Measurements from ENCODE around the gene ZNF787. TPM values are rescaled to one million over a fixed set of nuclear protein-coding genes. Genes with fewer than 3 reads are reported as not detected.
A peak's percentile ranks its signal among the peaks of the same experiment; 100 is the strongest.

ZNF787 gene
- total RNA-seq, 1 experiment from 2014 or later, result 15.5 TPM

GRCh38 chr19:56087647-56088496 is 33.2 kb downstream of the ZNF787 start:
- DNase-seq (ENCODE audit: low read depth), result no peak

GRCh38 chr19:56086671-56087430 is 34.2 kb downstream of the ZNF787 start:
- no peak for DNase-seq (ENCODE audit: low read depth)

- no peak for DNase-seq (ENCODE audit: low read depth)
Observed at GRCh38 chr19:56085571-56086275, 35.4 kb downstream of the ZNF787 start.

- no peak for DNase-seq (ENCODE audit: low read depth)
Observed at GRCh38 chr19:56084835-56085536, 36.1 kb downstream of the ZNF787 start.

- DNase-seq (ENCODE audit: low read depth), result no peak
Observed at GRCh38 chr19:56083668-56084067, 37.4 kb downstream of the ZNF787 start.

GRCh38 chr19:56080669-56081401 is 40.3 kb downstream of the ZNF787 start:
- peak; percentile 58 for DNase-seq (ENCODE audit: low read depth)

- no peak for DNase-seq (ENCODE audit: low read depth)
Observed at GRCh38 chr19:56079609-56080008, 41.5 kb downstream of the ZNF787 start.

GRCh38 chr19:56076498-56076897 is 44.6 kb downstream of the ZNF787 start:
- peak; percentile 54 for DNase-seq (ENCODE audit: low read depth)

GRCh38 chr19:56071151-56071550 is 49.9 kb downstream of the ZNF787 start:
- no peak for DNase-seq (ENCODE audit: low read depth)

GRCh38 chr19:56069642-56070041 is 51.5 kb downstream of the ZNF787 start:
- no peak for DNase-seq (ENCODE audit: low read depth)

GRCh38 chr19:56066152-56067023 is 54.7 kb downstream of the ZNF787 start:
- peak; percentile 36 for DNase-seq (ENCODE audit: low read depth)

GRCh38 chr19:56053596-56053995 is 67.5 kb downstream of the ZNF787 start:
- DNase-seq (ENCODE audit: low read depth), result no peak

Other genes starting within 250 kb of the ZNF787 start
- gene NLRP13, start 189.0 kb downstream of the ZNF787 start, total RNA-seq (2014; rRNA removed; shearing (Covaris generic)), result not detected in 2 replicates
- not detected in 2 replicates for gene NLRP8, start 173.5 kb downstream of the ZNF787 start, total RNA-seq (2014; rRNA removed; shearing (Covaris generic))
- not detected in 2 replicates for gene NLRP5, start 134.5 kb downstream of the ZNF787 start, total RNA-seq (2014; rRNA removed; shearing (Covaris generic))
- 7.8 and 21.2 TPM in 2 replicates for gene ZNF444, start 20.0 kb upstream of the ZNF787 start, total RNA-seq (2014; rRNA removed; shearing (Covaris generic))
- not detected in 2 replicates for gene GALP, start 54.7 kb upstream of the ZNF787 start, total RNA-seq (2014; rRNA removed; shearing (Covaris generic))
- gene ZSCAN5B, start 76.5 kb upstream of the ZNF787 start, total RNA-seq (2014; rRNA removed; shearing (Covaris generic)), result not detected in 2 replicates
- not detected in 2 replicates for gene ZSCAN5C, start 81.0 kb upstream of the ZNF787 start, total RNA-seq (2014; rRNA removed; shearing (Covaris generic))
- gene EDDM13, start 151.5 kb upstream of the ZNF787 start, total RNA-seq (2014; rRNA removed; shearing (Covaris generic)), result not detected in 2 replicates
- gene ZSCAN5A, start 193.5 kb upstream of the ZNF787 start, total RNA-seq (2014; rRNA removed; shearing (Covaris generic)), result 6.3 and 9.4 TPM in 2 replicates